HCT116 (cell line): ENCODE results near the gene RUBCN.
"Not testable (repeated sequence)": the region's sequence is repeated elsewhere in the genome, so short reads cannot be mapped to it uniquely, and the experiment has no call there.

ENCODE experiments used
- POLR2A ChIP-seq: IDR thresholded peaks from 2 replicates; pipeline ENCODE4 v1.7.0; 2011; ENCODE audit warnings: borderline replicate concordance; ENCODE audit not compliant: insufficient read depth, insufficient read length; ENCODE audit errors: extremely low read depth
- POLR2AphosphoS5 ChIP-seq: IDR thresholded peaks from 2 replicates; pipeline ENCODE4 v1.6.1; 2011; ENCODE audit warnings: mild to moderate bottlenecking, low read depth, low read length, moderate library complexity
- SIN3A ChIP-seq: IDR thresholded peaks from 2 replicates; pipeline ENCODE4 v1.6.1; 2012; ENCODE audit warnings: low read depth
- TCF7L2 ChIP-seq: IDR thresholded peaks from 2 replicates; pipeline ENCODE4 v1.7.0; 2011; ENCODE audit warnings: borderline replicate concordance, inconsistent platforms; ENCODE audit not compliant: insufficient read depth, insufficient read length; ENCODE audit errors: extremely low read depth
- TF ChIP-seq, protein P1 (sequence below), 3 experiments: fragments of 200-600 bp in 1 of 3; sonication (generic) in 1 of 3; IDR thresholded peaks in 2 of 3; conservative IDR thresholded peaks in 1 of 3; 2 replicates each; pipeline ENCODE4 v1.5.1; 2012 to 2017; ENCODE audit warnings: low read depth in 2 of 3, low read length in 2 of 3, antibody characterized with exemption in 1 of 3, borderline replicate concordance in 1 of 3, control low read depth in 1 of 3, mild to moderate bottlenecking in 1 of 3, mixed read lengths in 1 of 3, mixed run types in 1 of 3, moderate library complexity in 1 of 3; ENCODE audit not compliant: insufficient read depth in 1 of 3
- TF ChIP-seq, protein P2 (sequence below): IDR thresholded peaks from 2 replicates; pipeline ENCODE4 v1.6.1; 2012; ENCODE audit warnings: low read depth
- TF ChIP-seq, protein P3 (sequence below): IDR thresholded peaks from 2 replicates; pipeline ENCODE4 v1.6.1; 2012

DNA sequence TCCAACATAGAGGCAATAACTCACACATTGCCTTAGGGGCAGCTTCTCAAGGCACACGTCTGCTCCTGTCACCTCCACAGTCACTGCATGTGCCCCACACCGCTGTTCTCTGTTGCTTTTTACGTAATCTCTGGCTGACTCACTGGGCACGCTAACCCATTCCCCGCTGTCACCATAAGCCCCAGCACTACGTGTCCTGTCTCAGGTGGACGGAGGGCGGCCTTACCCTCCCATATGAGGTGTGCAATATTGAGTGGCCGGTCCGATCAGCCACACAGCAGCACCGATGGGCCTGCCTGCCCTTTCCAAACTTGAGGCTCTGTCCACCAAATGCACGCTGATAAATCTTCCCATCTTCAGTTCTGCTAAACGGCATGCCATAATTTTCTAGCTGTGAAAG is 115.2 kb downstream of the RUBCN start:
- not testable (repeated sequence) for TF ChIP-seq POLR2A, SIN3A, TCF7L2, POLR2AphosphoS5
- TF ChIP-seq, protein P1, sequence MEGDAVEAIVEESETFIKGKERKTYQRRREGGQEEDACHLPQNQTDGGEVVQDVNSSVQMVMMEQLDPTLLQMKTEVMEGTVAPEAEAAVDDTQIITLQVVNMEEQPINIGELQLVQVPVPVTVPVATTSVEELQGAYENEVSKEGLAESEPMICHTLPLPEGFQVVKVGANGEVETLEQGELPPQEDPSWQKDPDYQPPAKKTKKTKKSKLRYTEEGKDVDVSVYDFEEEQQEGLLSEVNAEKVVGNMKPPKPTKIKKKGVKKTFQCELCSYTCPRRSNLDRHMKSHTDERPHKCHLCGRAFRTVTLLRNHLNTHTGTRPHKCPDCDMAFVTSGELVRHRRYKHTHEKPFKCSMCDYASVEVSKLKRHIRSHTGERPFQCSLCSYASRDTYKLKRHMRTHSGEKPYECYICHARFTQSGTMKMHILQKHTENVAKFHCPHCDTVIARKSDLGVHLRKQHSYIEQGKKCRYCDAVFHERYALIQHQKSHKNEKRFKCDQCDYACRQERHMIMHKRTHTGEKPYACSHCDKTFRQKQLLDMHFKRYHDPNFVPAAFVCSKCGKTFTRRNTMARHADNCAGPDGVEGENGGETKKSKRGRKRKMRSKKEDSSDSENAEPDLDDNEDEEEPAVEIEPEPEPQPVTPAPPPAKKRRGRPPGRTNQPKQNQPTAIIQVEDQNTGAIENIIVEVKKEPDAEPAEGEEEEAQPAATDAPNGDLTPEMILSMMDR (IDR thresholded peaks at IDR 0.05 in 2 of 3, conservative IDR thresholded peaks at IDR 0.05 in 1 of 3; ENCODE audit: borderline replicate concordance in 1 of 3, insufficient read depth in 1 of 3, low read depth in 2 of 3, low read length in 2 of 3), result not testable (repeated sequence)
- TF ChIP-seq, protein P2, sequence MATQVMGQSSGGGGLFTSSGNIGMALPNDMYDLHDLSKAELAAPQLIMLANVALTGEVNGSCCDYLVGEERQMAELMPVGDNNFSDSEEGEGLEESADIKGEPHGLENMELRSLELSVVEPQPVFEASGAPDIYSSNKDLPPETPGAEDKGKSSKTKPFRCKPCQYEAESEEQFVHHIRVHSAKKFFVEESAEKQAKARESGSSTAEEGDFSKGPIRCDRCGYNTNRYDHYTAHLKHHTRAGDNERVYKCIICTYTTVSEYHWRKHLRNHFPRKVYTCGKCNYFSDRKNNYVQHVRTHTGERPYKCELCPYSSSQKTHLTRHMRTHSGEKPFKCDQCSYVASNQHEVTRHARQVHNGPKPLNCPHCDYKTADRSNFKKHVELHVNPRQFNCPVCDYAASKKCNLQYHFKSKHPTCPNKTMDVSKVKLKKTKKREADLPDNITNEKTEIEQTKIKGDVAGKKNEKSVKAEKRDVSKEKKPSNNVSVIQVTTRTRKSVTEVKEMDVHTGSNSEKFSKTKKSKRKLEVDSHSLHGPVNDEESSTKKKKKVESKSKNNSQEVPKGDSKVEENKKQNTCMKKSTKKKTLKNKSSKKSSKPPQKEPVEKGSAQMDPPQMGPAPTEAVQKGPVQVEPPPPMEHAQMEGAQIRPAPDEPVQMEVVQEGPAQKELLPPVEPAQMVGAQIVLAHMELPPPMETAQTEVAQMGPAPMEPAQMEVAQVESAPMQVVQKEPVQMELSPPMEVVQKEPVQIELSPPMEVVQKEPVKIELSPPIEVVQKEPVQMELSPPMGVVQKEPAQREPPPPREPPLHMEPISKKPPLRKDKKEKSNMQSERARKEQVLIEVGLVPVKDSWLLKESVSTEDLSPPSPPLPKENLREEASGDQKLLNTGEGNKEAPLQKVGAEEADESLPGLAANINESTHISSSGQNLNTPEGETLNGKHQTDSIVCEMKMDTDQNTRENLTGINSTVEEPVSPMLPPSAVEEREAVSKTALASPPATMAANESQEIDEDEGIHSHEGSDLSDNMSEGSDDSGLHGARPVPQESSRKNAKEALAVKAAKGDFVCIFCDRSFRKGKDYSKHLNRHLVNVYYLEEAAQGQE, result not testable (repeated sequence)
- TF ChIP-seq, protein P3, sequence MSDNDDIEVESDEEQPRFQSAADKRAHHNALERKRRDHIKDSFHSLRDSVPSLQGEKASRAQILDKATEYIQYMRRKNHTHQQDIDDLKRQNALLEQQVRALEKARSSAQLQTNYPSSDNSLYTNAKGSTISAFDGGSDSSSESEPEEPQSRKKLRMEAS, result not testable (repeated sequence)
